Aorta (tissue), 5 donors: ENCODE results near the gene SIPA1. TPM values are rescaled to one million over a fixed set of nuclear protein-coding genes. Genes with fewer than 3 reads are reported as not detected.

Experiments used
- ATAC-seq: fragments of 200-7000 bp; cut with Tn5 transposase; one replicate; pipeline ENCODE4 v1.9.1; 2022; ENCODE audit warnings: moderate library complexity; ENCODE audit not compliant: low FRiP score
- DNase-seq, 2 donors: peaks; one replicate each; pipeline ENCODE4 v3.0.0-alpha.2; 2020
- H3K27ac ChIP-seq, 2 donors: one replicate each; pipeline ENCODE4 v1.5.1; 2013; ENCODE audit warnings: low read length in 2 of 2, mild to moderate bottlenecking in 2 of 2, moderate library complexity in 2 of 2, control low read depth in 1 of 2, inconsistent platforms in 1 of 2, low read depth in 1 of 2
- H3K27me3 ChIP-seq, 2 donors: one replicate each; pipeline ENCODE4 v1.6.1; 2013; ENCODE audit warnings: control low read depth in 1 of 2, low read length in 1 of 2, mild to moderate bottlenecking in 1 of 2, moderate library complexity in 1 of 2; ENCODE audit not compliant: insufficient read depth in 2 of 2, control insufficient read depth in 1 of 2
- H3K36me3 ChIP-seq, 2 donors: one replicate each; pipeline ENCODE4 v1.6.1; 2013; ENCODE audit warnings: control low read depth in 1 of 2, low read length in 1 of 2, mild to moderate bottlenecking in 1 of 2; ENCODE audit not compliant: insufficient read depth in 2 of 2, control insufficient read depth in 1 of 2
- H3K4me1 ChIP-seq, 2 donors: one replicate each; pipeline ENCODE4 v1.6.1; 2013; ENCODE audit warnings: low read length in 2 of 2, control low read depth in 1 of 2, mild to moderate bottlenecking in 1 of 2, moderate library complexity in 1 of 2; ENCODE audit not compliant: insufficient read depth in 2 of 2, control insufficient read depth in 1 of 2
- H3K4me3 ChIP-seq, 2 donors: one replicate each; pipeline ENCODE4 v1.5.1; 2013; ENCODE audit warnings: low read length in 2 of 2, control low read depth in 1 of 2, mild to moderate bottlenecking in 1 of 2
- H3K9me3 ChIP-seq: one replicate; pipeline ENCODE4 v1.6.1; 2013; ENCODE audit warnings: mild to moderate bottlenecking, low read length; ENCODE audit not compliant: control insufficient read depth
- WGBS, 2 donors: extraction: QIAGEN DNeasy Blood & Tissue Kit; methylation state at CpG; one replicate each; pipeline ENCODE4 v1.1.7; 2013; 5-methylcytosine and 5-hydroxymethylcytosine counted together
- intact Hi-C, 2 donors: fragments of 100-400 bp; cut with DNase I; formaldehyde crosslinking; loops; one replicate each; pipeline versions ENCODE4 v1.14.2 to v1.15.0; 2022
- polyA plus RNA-seq, 2 donors: library from polyadenylated mRNA; stranded (reverse); fragments of 200-250 nt; gene quantifications; one replicate each; pipeline ENCODE4 v1.2.3, GENCODE V29; 2013
- total RNA-seq, 2 donors: library from RNA; stranded (reverse); fragmentation: NEBNext Ultra II Directional; extraction: Animal tissue kit (Norgen Biotek cat#: 25700); gene quantifications; one replicate each; pipeline ENCODE4 v1.2.1, GENCODE V29; 2021
- donor health status: healthy with polysubstance abuse.
- donor health status: Bipolar disorder and iron deficiency.
- donor health status: DM: no; HTN: no; CAD: no.
- donor health status: DM: no; HTN: no; CAD: no.
- donor health status: DM: yes; HTN: yes; CAD: no.

Gene SIPA1
- total and polyA plus RNA-seq, 4 donors: 25.2 to 147 (median 71.0) TPM

DNA sequence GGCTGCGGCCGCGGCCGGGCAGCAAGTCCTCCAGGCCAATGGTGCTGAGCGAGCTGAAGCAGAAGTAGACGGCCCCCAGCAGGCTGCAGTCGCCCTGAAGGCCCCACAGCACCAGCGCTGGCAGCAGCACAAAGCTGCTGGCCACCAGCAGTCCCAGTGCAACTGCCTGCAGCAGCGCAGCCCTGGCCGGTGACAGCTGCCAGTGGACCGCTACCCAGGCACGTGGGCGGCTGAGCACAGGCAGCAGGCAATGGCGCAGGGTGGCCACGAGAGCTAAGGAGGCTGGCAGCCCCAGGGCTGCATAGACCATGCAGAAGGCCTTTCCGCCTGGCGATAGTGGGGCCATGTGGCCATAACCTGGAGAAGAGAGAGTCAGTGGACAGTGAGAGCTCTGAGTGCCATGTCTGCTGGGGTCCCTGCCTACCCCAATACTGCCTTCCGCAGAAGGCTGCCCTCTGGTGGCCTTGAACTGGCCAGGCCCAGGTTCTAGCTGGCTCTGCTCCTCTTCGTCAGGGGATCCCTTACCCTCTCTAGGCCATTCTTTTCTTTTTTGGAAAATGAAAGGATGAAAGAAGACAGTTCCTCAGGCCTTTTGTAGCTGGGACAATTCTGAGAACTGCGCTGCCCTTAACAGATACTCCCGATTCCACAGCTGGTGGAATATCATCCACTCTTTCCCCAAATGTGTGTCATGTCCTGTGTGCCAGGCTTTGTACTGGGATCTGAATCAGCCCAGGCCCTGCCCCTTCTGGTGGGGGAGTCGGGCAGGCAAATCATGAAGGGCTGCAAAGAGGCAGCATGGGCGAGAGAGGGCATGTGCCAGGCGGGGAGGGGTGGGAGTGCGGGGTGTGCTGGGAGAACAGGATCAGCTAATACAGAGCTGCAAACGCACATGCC lies 44.1 kb upstream of the SIPA1 start:
- Histone ChIP-seq H3K9me3 (no peaks in the 10 kb centered on the region), H3K36me3 (peaks cover 0 to 6% of the 10 kb centered on the region in 2 donors), H3K27ac (no peak overlapping the region), H3K27me3 (no peaks in the 10 kb centered on the region), H3K4me3 (no peak overlapping the region), H3K4me1 (no peaks in the 10 kb centered on the region)
- ATAC-seq (peak; percentile 62), DNase-seq (peak; percentile 75 to 83)
- intact Hi-C loops: loop anchor here (2.0 to 5.0 kb wide), 2 partner anchors 17 to 51 kb away; partner anchors contain the start of gene EHBP1L1 (in 1 of the 2)
- 53 to 55% methylated on average over 26 of the region's 26 CpGs for WGBS, 2 donors

DNA sequence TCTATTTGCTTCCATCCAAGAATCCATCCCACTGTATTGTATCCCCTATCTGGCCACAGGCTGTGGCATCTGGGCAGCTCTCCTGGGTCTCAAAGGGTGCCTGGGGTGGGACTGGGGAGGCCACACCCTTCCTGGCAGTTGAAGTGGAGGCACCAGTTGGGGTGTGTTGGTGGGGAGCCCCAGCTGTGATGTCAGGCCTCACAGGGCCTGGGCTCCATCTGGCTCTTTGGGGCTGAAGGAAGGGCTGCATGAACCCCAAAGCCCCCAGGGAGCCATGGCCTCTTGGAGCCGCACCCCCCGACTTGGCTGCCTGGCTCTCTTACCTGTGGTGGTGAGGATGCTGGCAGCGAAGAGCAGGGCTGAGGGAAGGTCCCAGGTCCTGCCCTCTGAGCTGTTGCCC lies 42.8 kb upstream of the SIPA1 start:
- ATAC-seq: no peak

DNA sequence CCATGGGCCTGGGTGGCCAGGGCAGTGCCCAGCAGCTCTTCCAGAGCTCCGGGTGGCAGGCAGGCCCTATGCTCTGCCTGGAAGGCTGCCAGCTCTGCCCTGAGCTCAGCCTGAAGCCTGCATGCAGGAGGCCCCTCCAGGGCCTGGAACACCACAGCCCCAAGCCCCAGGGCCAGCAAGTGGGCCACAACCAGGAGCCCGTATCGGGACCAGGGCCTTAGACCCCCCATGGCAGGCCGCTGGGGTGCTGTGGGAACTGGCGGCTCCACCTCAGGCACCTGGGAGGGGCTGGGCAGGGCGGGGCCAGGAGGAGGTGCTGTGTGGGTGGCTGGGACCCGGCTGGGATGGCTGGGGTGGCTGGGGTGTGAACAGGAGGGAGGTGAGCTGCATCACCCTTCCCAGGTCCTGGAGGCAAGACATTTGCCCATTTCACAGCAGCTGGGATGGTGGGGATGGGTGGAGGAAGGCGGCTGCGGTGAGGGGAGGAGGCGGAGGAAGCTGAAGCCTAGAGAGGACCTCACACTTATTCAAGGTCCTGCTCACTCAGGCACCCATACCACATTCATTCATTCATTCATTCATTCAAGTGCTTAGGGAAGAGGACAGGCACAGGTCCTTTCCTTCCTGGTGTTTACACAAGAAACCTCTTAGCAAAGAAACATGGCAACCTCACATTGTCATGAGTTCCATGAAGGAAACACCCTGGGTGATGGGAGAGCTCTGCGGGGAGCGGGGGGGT lies 42.2 kb upstream of the SIPA1 start, which contains the start of gene KCNK7:
TSS of gene KCNK7 (minus strand) at position 258 of the 739 bp plus-strand sequence. CDS start at position 230, 28 bp downstream.
- WGBS, 2 donors: 56 to 64% methylated on average over 12 of the region's 12 CpGs
- Histone ChIP-seq H3K4me1 (no peaks in the 10 kb centered on the region), H3K27ac (no peak within 1 kb of the TSS), H3K27me3 (no peaks in the 10 kb centered on the region), H3K4me3 (no peak within 1 kb of the TSS), H3K36me3 (peaks cover 0 to 2% of the 10 kb centered on the region in 2 donors), H3K9me3 (no peaks in the 10 kb centered on the region)
- no peak for ATAC-seq
- intact Hi-C loops: no loop called here
- no peak for DNase-seq

More for the DNA sequence above, 42.8 kb upstream of the SIPA1 start:
- H3K9me3 ChIP-seq: no peaks in the 10 kb centered on the region
- H3K27ac ChIP-seq: no peak overlapping the region
- no peak for DNase-seq
- 68 to 74% methylated on average over 3 of the region's 3 CpGs for WGBS, 2 donors
- intact Hi-C loops: no loop called here
- no peak overlapping the region for H3K4me3 ChIP-seq
- no peaks in the 10 kb centered on the region for H3K27me3 ChIP-seq
- no peaks in the 10 kb centered on the region for H3K4me1 ChIP-seq
- H3K36me3 ChIP-seq: peaks cover 0 to 2% of the 10 kb centered on the region in 2 donors

DNA sequence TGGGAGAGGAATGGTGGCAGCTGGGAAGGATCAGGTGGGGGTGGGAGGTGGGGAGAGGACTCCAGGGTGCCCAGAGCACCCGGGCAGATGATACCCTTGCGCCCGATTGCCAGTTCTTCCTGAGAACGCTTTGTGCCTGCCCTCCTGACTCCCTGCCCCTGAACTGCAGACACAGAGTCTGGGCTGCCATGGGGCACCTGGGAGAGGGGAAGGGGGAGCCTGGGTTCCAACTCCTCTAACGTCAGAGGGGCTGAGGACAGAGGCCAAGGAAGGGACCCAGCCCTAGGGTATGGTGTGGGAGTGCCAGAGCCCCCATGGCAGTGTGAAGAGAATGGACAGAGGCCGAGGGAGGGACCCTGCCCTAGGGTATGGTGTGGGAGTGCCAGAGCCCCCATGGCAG lies 41.4 kb upstream of the SIPA1 start:
- ATAC-seq (no peak), DNase-seq (no peak)
- Histone ChIP-seq H3K27ac (no peak overlapping the region), H3K36me3 (peaks cover 0 to 2% of the 10 kb centered on the region in 2 donors), H3K4me1 (no peaks in the 10 kb centered on the region), H3K4me3 (no peak overlapping the region), H3K9me3 (no peaks in the 10 kb centered on the region), H3K27me3 (no peaks in the 10 kb centered on the region)
- intact Hi-C loops: no loop called here
- WGBS, 2 donors: 65 to 74% methylated on average over 6 of the region's 6 CpGs

DNA sequence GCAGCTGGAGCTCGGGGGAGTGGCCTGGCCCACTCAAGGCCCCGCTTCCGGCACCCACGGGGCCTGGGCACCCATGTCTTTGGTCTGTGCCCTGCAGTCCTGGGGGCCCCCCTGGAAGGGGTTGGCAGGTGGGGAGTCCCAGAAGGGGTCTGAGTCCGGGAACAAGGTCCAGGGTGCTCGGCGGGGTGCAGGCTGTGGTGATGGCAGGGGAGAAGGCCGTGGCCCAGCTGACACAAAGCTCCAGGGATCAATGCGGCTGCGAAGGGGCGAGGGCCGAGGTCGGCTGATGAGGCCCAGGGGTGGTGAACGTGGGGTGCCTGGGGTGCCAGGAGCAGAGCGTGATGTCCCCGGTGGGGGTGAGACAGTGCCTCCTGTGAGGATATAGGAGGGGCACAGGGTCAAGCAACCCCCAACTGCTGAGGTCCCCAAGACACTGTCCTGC lies 39.6 kb upstream of the SIPA1 start:
- no peak overlapping the region for H3K4me3 ChIP-seq
- 87% methylated on average over 13 to 16 of the region's 16 CpGs for WGBS, 2 donors
- H3K36me3 ChIP-seq: no peaks in the 10 kb centered on the region
- H3K4me1 ChIP-seq: no peaks in the 10 kb centered on the region
- intact Hi-C loops: no loop called here
- no peaks in the 10 kb centered on the region for H3K27me3 ChIP-seq
- DNase-seq (no peak), ATAC-seq (no peak)
- H3K27ac ChIP-seq: no peak overlapping the region
- no peaks in the 10 kb centered on the region for H3K9me3 ChIP-seq

DNA sequence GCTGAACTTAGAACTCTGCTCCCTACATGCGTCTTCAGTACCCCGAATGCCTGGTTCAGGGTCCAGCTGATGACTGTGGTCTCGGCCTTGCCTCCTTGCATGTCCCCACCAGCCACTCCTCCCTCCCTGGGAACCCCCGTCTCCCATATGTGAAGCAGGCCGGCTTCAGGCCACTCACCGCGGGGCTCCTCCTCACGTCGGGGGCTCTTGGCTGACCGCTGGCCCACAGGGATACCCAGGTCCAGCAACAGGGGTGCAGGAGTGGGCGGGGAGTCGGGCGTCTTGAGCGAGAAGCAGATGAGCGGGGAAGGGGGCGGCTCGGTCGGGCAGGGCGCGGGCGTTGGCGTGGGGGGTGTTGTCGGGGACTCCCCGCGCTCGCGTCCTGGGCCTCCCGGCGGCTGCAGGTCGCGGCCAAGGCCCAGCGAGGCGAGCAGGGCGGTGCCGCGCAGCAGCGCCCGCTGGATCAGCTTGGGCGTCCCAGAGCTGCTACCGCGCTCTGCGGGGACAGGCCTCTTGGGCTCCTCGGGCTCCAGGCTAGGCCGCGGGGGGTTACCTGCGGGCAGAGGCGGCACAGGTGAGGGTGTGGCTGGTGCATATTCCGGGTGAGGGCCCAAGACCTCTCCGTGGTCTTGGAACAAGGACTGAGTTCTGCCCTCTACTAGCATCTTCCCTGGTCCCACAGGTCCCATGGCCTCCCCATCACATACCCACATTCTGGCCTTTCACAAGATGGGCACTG lies 38.5 kb upstream of the SIPA1 start:
- intact Hi-C loops: no loop called here
- no peak overlapping the region for H3K4me3 ChIP-seq
- H3K36me3 ChIP-seq: peaks cover 0 to 3% of the 10 kb centered on the region in 2 donors
- no peaks in the 10 kb centered on the region for H3K27me3 ChIP-seq
- ATAC-seq (no peak), DNase-seq (peak in 1 of 2 donors; percentile 47)
- no peaks in the 10 kb centered on the region for H3K9me3 ChIP-seq
- H3K27ac ChIP-seq: no peak overlapping the region
- H3K4me1 ChIP-seq: no peaks in the 10 kb centered on the region
- 77 to 82% methylated on average over 42 to 49 of the region's 49 CpGs for WGBS, 2 donors

DNA sequence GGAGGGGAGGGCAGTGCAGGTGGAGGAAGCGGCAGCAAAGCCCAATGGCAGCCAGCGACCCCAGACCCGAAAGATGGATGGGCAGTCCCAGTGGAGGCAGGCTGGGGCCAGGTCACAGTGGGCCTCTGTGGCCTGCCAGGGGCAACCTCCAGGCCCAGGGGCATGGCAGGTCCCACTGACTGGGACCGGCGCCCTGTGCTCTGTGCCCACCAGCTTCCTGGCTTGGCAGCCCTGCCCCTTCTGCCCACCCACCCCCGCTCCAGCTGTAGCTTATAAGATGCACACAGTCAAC lies 38.0 kb upstream of the SIPA1 start:
- intact Hi-C loops: no loop called here
- no peak for ATAC-seq
- WGBS, 2 donors: 88 to 91% methylated on average over 6 of the region's 6 CpGs
- no peaks in the 10 kb centered on the region for H3K27me3 ChIP-seq
- H3K27ac ChIP-seq: no peak overlapping the region
- no peaks in the 10 kb centered on the region for H3K9me3 ChIP-seq
- H3K36me3 ChIP-seq: peaks cover 2 to 3% of the 10 kb centered on the region in 2 donors
- DNase-seq: no peak
- no peak overlapping the region for H3K4me3 ChIP-seq
- H3K4me1 ChIP-seq: no peaks in the 10 kb centered on the region

DNA sequence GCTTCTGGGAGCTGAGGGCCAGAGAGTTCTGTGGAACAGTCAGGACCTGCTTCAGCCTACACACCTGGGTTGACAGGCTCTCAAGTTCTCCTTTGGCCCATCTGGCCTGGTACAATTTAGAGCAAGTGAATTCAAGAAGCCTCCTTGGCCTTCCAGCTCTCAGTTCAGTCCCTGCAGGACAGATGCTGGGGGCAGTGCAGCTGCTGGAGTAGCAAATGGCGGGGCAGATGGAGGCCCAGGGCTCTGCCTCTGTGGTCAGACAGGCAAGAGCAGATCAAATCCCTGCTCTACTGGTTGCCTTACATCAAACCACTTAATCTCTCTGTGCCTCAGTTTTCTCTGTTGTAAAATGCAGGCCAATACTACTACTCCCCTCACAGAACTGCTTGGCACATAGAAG lies 33.6 kb upstream of the SIPA1 start:
- no peak for ATAC-seq
- intact Hi-C loops: no loop called here
- H3K9me3 ChIP-seq: no peaks in the 10 kb centered on the region
- no peak overlapping the region for H3K27ac ChIP-seq
- no peak overlapping the region for H3K4me3 ChIP-seq
- no peaks in the 10 kb centered on the region for H3K27me3 ChIP-seq
- H3K36me3 ChIP-seq: peaks cover 2 to 3% of the 10 kb centered on the region in 2 donors
- 93 to 96% methylated on average over 1 of the region's 1 CpG for WGBS, 2 donors
- no peaks in the 10 kb centered on the region for H3K4me1 ChIP-seq
- DNase-seq: no peak
